K562 (cell line): ENCODE data around the gene CLTC. TPM values are rescaled to one million over a fixed set of nuclear protein-coding genes. Genes with fewer than 3 reads are reported as not detected.

Experiments
- ATAC-seq: fragments of 200-7000 bp; cut with Tn5 transposase; 3 replicates; pipeline ENCODE4 v1.9.1; 2020; ENCODE audit warnings: moderate library complexity
- BruUV-seq: library from RNA; stranded (reverse); fragments of 400-500 nt; replicated peaks from 2 replicates; lab custom pipeline; 2021; lab: Mats Ljungman, UMichigan
- CTCF ChIA-PET: fragments of 300-600 bp; formaldehyde crosslinking; extraction: SDS; loops from one replicate; lab custom pipeline; 2021; ENCODE audit warnings: low intra/inter-chr PET ratio; lab: Yijun Ruan, JAX
- POLR2A ChIA-PET: fragments of 300-600, 350-650 bp; sonication (Branson Sonifier 250); formaldehyde crosslinking; extraction: SDS; loops from one replicate; lab custom pipeline; 2021; ENCODE audit warnings: antibody characterized with exemption, inconsistent platforms; lab: Yijun Ruan, JAX
- DNase-seq, 4 experiments: peaks; one replicate each; pipeline versions ENCODE4 v3.0.0 to v3.0.0-alpha.2; 2011 to 2018; ENCODE audit warnings: low spot score in 3 of 4, mixed read lengths in 3 of 4; ENCODE audit errors: extremely low read depth in 1 of 4
- FAIRE-seq: peaks from 2 replicates; lab custom pipeline; 2011; peaks lifted over from hg19 to GRCh38; lab: Jason Lieb, UNC
- H2AFZ ChIP-seq: 2 replicates; pipeline ENCODE4 v1.6.0; 2011; ENCODE audit warnings: low read depth, low read length, control low read depth, inconsistent platforms
- H3K27ac ChIP-seq: fragments of 200-600 bp; 3 replicates; pipeline ENCODE4 v1.8.0; 2011; ENCODE audit warnings: low read depth, mild to moderate bottlenecking, control low read depth, inconsistent platforms, low read length, moderate library complexity, mixed read lengths; ENCODE audit errors: extremely low read depth
- H3K27me3 ChIP-seq, 2 experiments: fragments of 300-600 bp in 1 of 2; 2 replicates in 1 of 2; 3 replicates in 1 of 2; pipeline versions ENCODE4 v1.6.0 to v1.8.0; 2011; ENCODE audit warnings: inconsistent platforms in 2 of 2, low read length in 2 of 2, mild to moderate bottlenecking in 1 of 2, mixed read lengths in 1 of 2, moderate library complexity in 1 of 2; ENCODE audit not compliant: control insufficient read depth in 2 of 2, insufficient read depth in 2 of 2
- H3K36me3 ChIP-seq: fragments of 300-600 bp; 3 replicates; pipeline ENCODE4 v1.8.0; 2011; ENCODE audit warnings: mild to moderate bottlenecking, low read length, inconsistent platforms; ENCODE audit not compliant: control insufficient read depth, insufficient read depth
- H3K4me1 ChIP-seq, 2 experiments: fragments of 200-600 bp in 1 of 2; replicated peaks in 1 of 2; 2 replicates in 1 of 2; 3 replicates in 1 of 2; pipeline versions ENCODE4 v1.5.1 to v1.8.0; 2011; ENCODE audit warnings: inconsistent platforms in 2 of 2, low read length in 2 of 2, mild to moderate bottlenecking in 1 of 2, mixed read lengths in 1 of 2, moderate library complexity in 1 of 2; ENCODE audit not compliant: control insufficient read depth in 2 of 2, insufficient read depth in 2 of 2
- H3K4me2 ChIP-seq: 2 replicates; pipeline ENCODE4 v1.6.1; 2011; ENCODE audit warnings: low read length, control low read depth, inconsistent platforms, mixed read lengths; ENCODE audit not compliant: insufficient read depth
- H3K4me3 ChIP-seq: fragments of 200-600 bp; sonication (generic), shearing (Covaris generic); 2 replicates; pipeline ENCODE4 v1.5.1; 2016; ENCODE audit warnings: control low read depth, inconsistent platforms
- H3K79me2 ChIP-seq: fragments of 200-600 bp; 3 replicates; pipeline ENCODE4 v1.8.0; 2011; ENCODE audit warnings: low read length, inconsistent platforms; ENCODE audit not compliant: control insufficient read depth, insufficient read depth
- H3K9ac ChIP-seq, 2 experiments: 2 replicates each; pipeline versions ENCODE4 v1.6.0 to v1.6.1; 2011; ENCODE audit warnings: low read depth in 2 of 2, low read length in 2 of 2, control low read depth in 1 of 2, inconsistent platforms in 1 of 2, mild to moderate bottlenecking in 1 of 2, mixed read lengths in 1 of 2; ENCODE audit not compliant: insufficient read depth in 1 of 2
- H3K9me1 ChIP-seq: one replicate; pipeline ENCODE4 v1.6.0; 2011; ENCODE audit warnings: inconsistent platforms, mild to moderate bottlenecking, low read length, moderate library complexity; ENCODE audit not compliant: control insufficient read depth, insufficient read depth
- H3K9me3 ChIP-seq: replicated peaks from 2 replicates; pipeline ENCODE4 v1.5.1; 2011; ENCODE audit warnings: low read depth, low read length, inconsistent platforms; ENCODE audit not compliant: control insufficient read depth, insufficient read depth
- H4K20me1 ChIP-seq: replicated peaks from 2 replicates; pipeline ENCODE4 v1.6.1; 2011; ENCODE audit warnings: low read length, inconsistent platforms, mixed read lengths; ENCODE audit not compliant: control insufficient read depth, insufficient read depth
- ASH1L ChIP-seq: fragments of 450-650 bp; IDR thresholded peaks from 2 replicates; pipeline ENCODE4 v1.6.1; 2018; ENCODE audit warnings: borderline replicate concordance, mild to moderate bottlenecking, low read depth; ENCODE audit not compliant: partially characterized antibody
- CTBP1 ChIP-seq: fragments of 450-650 bp; IDR thresholded peaks from 2 replicates; pipeline ENCODE4 v1.6.1; 2016; ENCODE audit warnings: borderline replicate concordance
- FOXA1 ChIP-seq: fragments of 450-650 bp; IDR thresholded peaks from 2 replicates; pipeline ENCODE4 v1.6.1; 2016; ENCODE audit warnings: mild to moderate bottlenecking, borderline replicate concordance
- HSF4 ChIP-seq: fragments of 250-450 bp; sonication (Bioruptor Pico); IDR thresholded peaks from 2 replicates; pipeline ENCODE4 v2.1.2; 2022; ENCODE audit warnings: mild to moderate bottlenecking, moderate library complexity, borderline replicate concordance
- KAT2B ChIP-seq: IDR thresholded peaks from one replicate; pipeline ENCODE4 v1.6.1; 2012; ENCODE audit warnings: low read depth, mild to moderate bottlenecking, control low read depth, inconsistent platforms, low read length, moderate library complexity
- MECOM ChIP-seq: fragments of 250-450 bp; sonication (Bioruptor Pico); IDR thresholded peaks from 2 replicates; pipeline ENCODE4 v1.8.0; 2022; ENCODE audit warnings: inconsistent platforms
- PYGO2 ChIP-seq: fragments of 450-650 bp; IDR thresholded peaks from 2 replicates; pipeline ENCODE4 v1.6.1; 2016; ENCODE audit warnings: mild to moderate bottlenecking, missing genetic modification characterization, moderate library complexity, missing compliant biosample characterization
- SMAD1 ChIP-seq: fragments of 150-350 bp; IDR thresholded peaks from 2 replicates; pipeline ENCODE4 v1.6.1; 2014; ENCODE audit warnings: low read length, low read depth; ENCODE audit not compliant: partially characterized antibody
- SREBF1 ChIP-seq: fragments of 150-350 bp; IDR thresholded peaks from 2 replicates; pipeline ENCODE4 v1.6.1; 2014; ENCODE audit warnings: antibody characterized with exemption, low read depth, low read length, borderline replicate concordance
- TAF1 ChIP-seq: IDR thresholded peaks from 2 replicates; pipeline ENCODE4 v1.6.1; 2011; ENCODE audit warnings: mild to moderate bottlenecking, low read length, moderate library complexity; ENCODE audit not compliant: insufficient read depth, control insufficient read depth, severe bottlenecking; ENCODE audit errors: extremely low read depth
- TRIM28 ChIP-seq: fragments of 450-650 bp; IDR thresholded peaks from 2 replicates; pipeline ENCODE4 v1.6.1; 2017
- U2AF2 ChIP-seq: fragments of 200-400 bp; formaldehyde crosslinking; optimal IDR thresholded peaks from 2 replicates; pipeline ENCODE3; 2017; ENCODE audit warnings: low read depth, mild to moderate bottlenecking, low read length
- ZKSCAN8 ChIP-seq: fragments of 200-800 bp; sonication (Bioruptor generic); IDR thresholded peaks from 2 replicates; pipeline ENCODE4 v1.6.1; 2016; ENCODE audit warnings: missing genetic modification characterization, missing compliant biosample characterization
- WGBS: fragments of 100-300 bp; shearing (Covaris generic); methylation state at CpG from one replicate; pipeline ENCODE4 v1.1.6; 2016; ENCODE audit warnings: low coverage, mixed read lengths; ENCODE audit not compliant: insufficient coverage; ENCODE audit errors: missing lambda C conversion rate; 5-methylcytosine and 5-hydroxymethylcytosine counted together
- in situ Hi-C: fragments of 300-500 bp; cut with MboI; formaldehyde crosslinking; loops from 4 replicates; pipeline ENCODE4 v1.15.0; 2018; ENCODE audit warnings: inconsistent platforms, mixed read lengths
- intact Hi-C: fragments of 100-400 bp; cut with micrococcal nuclease; formaldehyde crosslinking; loops from 2 replicates; pipeline ENCODE4 v1.14.2; 2022
- polyA plus RNA-seq, 8 experiments: library from polyadenylated mRNA; depleted of rRNA in 4 of 8; stranded (reverse) in 5 of 8; unstranded in 3 of 8; fragments of >200 nt; fragmentation: Nextera tagmentation in 2 of 8; fragmentation: Illumina TruSeq in 1 of 8; extraction: Ambion mirVana in 2 of 8; extraction: Trizol in 1 of 8; gene quantifications; 2 replicates each; pipeline versions ENCODE4 v1.2.1 to v1.2.3, GENCODE V29; 2011 to 2014; ENCODE audit warnings: inconsistent platforms in 1 of 8, missing spikeins in 1 of 8
- total RNA-seq, 7 experiments: library from RNA; depleted of rRNA in 6 of 7; stranded (reverse); fragments of >200 nt in 6 of 7; fragmentation: Illumina TruSeq in 2 of 7; extraction: Trizol in 2 of 7; gene quantifications; 2 replicates each; pipeline versions ENCODE4 v1.2.1 to v1.2.3, GENCODE V29; 2011 to 2021; ENCODE audit warnings: low replicate concordance in 1 of 7
- TF ChIP-seq, protein P1 (sequence below): IDR thresholded peaks from 3 replicates; pipeline ENCODE4 v1.6.1; 2011; ENCODE audit warnings: borderline replicate concordance, mild to moderate bottlenecking, moderate library complexity; ENCODE audit not compliant: insufficient read length; ENCODE audit errors: extremely low read depth
- TF ChIP-seq, protein P2 (sequence below), 3 experiments: fragments of 200-800 bp in 1 of 3; sonication (Bioruptor generic) in 1 of 3; sonication (generic) in 1 of 3; formaldehyde crosslinking in 1 of 3; IDR thresholded peaks; 2 replicates each; pipeline versions ENCODE4 v1.6.1 to v1.8.0; 2016 to 2022; ENCODE audit warnings: mild to moderate bottlenecking in 2 of 3, missing compliant biosample characterization in 2 of 3, missing genetic modification characterization in 2 of 3, missing genetic modification reagents in 1 of 3
- TF ChIP-seq, protein P3 (sequence below): fragments of 200-400 bp; formaldehyde crosslinking; IDR thresholded peaks from 2 replicates; pipeline ENCODE4 v1.6.1; 2017; ENCODE audit warnings: mild to moderate bottlenecking, low read depth, low read length, moderate library complexity

The CLTC gene
- total and polyA plus RNA-seq, 9 of the 15 experiments (the other 6 are each of a cell fraction or from before 2014, with no cell fraction given): 115 to 267 (median 174) TPM

DNA sequence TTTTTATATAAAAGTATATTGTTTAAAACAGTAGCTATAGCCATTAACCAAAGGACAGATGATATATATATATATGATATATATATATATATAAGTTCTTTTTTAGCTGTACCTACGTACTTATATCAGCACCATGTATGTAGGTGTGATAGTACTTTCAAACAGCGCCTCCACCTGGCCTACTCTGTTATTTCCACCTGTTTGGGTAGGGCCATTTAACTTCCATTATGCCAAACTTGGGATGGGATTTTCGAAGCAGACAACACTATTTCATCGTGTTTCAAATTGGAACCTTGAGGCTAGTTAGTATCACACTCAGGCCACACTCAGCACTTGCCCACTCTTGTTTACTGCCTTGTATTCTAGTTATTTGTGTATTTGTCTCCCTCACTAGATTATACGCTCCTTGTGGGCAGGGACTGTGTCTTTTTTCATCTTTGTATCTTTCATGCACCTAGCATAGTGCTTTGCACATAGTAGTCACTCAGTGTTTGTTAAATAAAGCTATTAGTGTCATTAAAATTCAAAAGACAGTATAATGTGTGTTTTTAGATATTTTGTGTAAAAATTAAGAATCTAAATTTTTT lies 11.8 kb upstream of the CLTC start:
- DNase-seq: peak in 3 of 4 experiments; percentile 36 to 45 (median 39)
- Histone ChIP-seq H4K20me1 (no peaks in the 10 kb centered on the region), H3K27ac (no peak overlapping the region), H3K9ac (no peak overlapping the region), H2AFZ (no peak overlapping the region), H3K4me2 (no peak overlapping the region), H3K9me1 (no peaks in the 10 kb centered on the region), H3K9me3 (no peaks in the 10 kb centered on the region), H3K27me3 (no peaks in the 10 kb centered on the region), H3K4me1 (no peaks in the 10 kb centered on the region), H3K4me3 (no peak overlapping the region), H3K79me2 (no peaks in the 10 kb centered on the region), H3K36me3 (peaks cover 18% of the 10 kb centered on the region)
- intact Hi-C loops (no loop called here), in situ Hi-C loops (no loop called here)
- peak; percentile 61; the same call in 1 of the 3 replicates for ATAC-seq
- no TSS peak for BruUV-seq
- 79% methylated on average over 5 of the region's 5 CpGs for WGBS
- CTCF ChIA-PET: no interaction called here
- FAIRE-seq: no peak
- POLR2A ChIA-PET: interaction anchor here (1.0 kb wide), 1 partner anchor 10 kb away, joined by 4 read pairs; no protein-coding TSS in a partner anchor
- TF ChIP-seq ASH1L (no peak), SREBF1 (no peak), U2AF2 (no peak), KAT2B (no peak), FOXA1 (no peak), SMAD1 (no peak), CTBP1 (no peak), PYGO2 (no peak), TRIM28 (peak; percentile 65; the same call in 1 of the 2 replicates), HSF4 (CRISPR knock-in tag) (no peak), TAF1 (no peak), ZKSCAN8 (no peak), MECOM (CRISPR knock-in tag) (no peak)
- TF ChIP-seq, protein P1, sequence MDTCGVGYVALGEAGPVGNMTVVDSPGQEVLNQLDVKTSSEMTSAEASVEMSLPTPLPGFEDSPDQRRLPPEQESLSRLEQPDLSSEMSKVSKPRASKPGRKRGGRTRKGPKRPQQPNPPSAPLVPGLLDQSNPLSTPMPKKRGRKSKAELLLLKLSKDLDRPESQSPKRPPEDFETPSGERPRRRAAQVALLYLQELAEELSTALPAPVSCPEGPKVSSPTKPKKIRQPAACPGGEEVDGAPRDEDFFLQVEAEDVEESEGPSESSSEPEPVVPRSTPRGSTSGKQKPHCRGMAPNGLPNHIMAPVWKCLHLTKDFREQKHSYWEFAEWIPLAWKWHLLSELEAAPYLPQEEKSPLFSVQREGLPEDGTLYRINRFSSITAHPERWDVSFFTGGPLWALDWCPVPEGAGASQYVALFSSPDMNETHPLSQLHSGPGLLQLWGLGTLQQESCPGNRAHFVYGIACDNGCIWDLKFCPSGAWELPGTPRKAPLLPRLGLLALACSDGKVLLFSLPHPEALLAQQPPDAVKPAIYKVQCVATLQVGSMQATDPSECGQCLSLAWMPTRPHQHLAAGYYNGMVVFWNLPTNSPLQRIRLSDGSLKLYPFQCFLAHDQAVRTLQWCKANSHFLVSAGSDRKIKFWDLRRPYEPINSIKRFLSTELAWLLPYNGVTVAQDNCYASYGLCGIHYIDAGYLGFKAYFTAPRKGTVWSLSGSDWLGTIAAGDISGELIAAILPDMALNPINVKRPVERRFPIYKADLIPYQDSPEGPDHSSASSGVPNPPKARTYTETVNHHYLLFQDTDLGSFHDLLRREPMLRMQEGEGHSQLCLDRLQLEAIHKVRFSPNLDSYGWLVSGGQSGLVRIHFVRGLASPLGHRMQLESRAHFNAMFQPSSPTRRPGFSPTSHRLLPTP: no peak
- TF ChIP-seq, protein P2, sequence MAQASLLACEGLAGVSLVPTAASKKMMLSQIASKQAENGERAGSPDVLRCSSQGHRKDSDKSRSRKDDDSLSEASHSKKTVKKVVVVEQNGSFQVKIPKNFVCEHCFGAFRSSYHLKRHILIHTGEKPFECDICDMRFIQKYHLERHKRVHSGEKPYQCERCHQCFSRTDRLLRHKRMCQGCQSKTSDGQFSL (CRISPR knock-in tag; IDR thresholded peaks at IDR 0.05): no peak
- TF ChIP-seq, protein P2 (tag; IDR thresholded peaks at IDR 0.05): no peak
- TF ChIP-seq, protein P3, sequence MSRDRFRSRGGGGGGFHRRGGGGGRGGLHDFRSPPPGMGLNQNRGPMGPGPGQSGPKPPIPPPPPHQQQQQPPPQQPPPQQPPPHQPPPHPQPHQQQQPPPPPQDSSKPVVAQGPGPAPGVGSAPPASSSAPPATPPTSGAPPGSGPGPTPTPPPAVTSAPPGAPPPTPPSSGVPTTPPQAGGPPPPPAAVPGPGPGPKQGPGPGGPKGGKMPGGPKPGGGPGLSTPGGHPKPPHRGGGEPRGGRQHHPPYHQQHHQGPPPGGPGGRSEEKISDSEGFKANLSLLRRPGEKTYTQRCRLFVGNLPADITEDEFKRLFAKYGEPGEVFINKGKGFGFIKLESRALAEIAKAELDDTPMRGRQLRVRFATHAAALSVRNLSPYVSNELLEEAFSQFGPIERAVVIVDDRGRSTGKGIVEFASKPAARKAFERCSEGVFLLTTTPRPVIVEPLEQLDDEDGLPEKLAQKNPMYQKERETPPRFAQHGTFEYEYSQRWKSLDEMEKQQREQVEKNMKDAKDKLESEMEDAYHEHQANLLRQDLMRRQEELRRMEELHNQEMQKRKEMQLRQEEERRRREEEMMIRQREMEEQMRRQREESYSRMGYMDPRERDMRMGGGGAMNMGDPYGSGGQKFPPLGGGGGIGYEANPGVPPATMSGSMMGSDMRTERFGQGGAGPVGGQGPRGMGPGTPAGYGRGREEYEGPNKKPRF: no peak
